Common myeloid progenitor, CD34-positive (primary cell): ENCODE results near the gene DHDH.

Experiments used
- CTCF ChIA-PET: fragments of 350-600 bp; sonication (Branson Sonifier 250); formaldehyde crosslinking; loops from one replicate; lab custom pipeline; 2021; ENCODE audit warnings: antibody characterized with exemption; lab: Charles Lee
- POLR2A ChIA-PET: fragments of 350-600 bp; sonication (Branson Sonifier 250); formaldehyde crosslinking; loops from one replicate; lab custom pipeline; 2021; ENCODE audit warnings: antibody characterized with exemption; lab: Charles Lee
- DNase-seq, 3 donors: peaks; one replicate each; pipeline versions ENCODE4 v3.0.0 to v3.0.0-alpha.2; 2013
- H3K27ac ChIP-seq, 2 experiments: 1 replicate in 1 of 2; 2 replicates in 1 of 2; pipeline ENCODE4 v1.7.0; 2013; ENCODE audit warnings: inconsistent platforms in 2 of 2, low read length in 2 of 2, mild to moderate bottlenecking in 2 of 2, low read depth in 1 of 2, moderate library complexity in 1 of 2; ENCODE audit not compliant: severe bottlenecking in 2 of 2, insufficient read depth in 1 of 2, poor library complexity in 1 of 2
- H3K27me3 ChIP-seq, 5 experiments: replicated peaks in 2 of 5; 1 replicate in 3 of 5; 2 replicates in 2 of 5; pipeline versions ENCODE4 v1.6.1 to v1.7.0; 2013; ENCODE audit warnings: low read length in 4 of 5, mild to moderate bottlenecking in 2 of 5, moderate library complexity in 2 of 5, inconsistent platforms in 1 of 5; ENCODE audit not compliant: insufficient read depth in 5 of 5, control insufficient read depth in 4 of 5
- H3K36me3 ChIP-seq, 4 experiments: 1 replicate in 2 of 4; 2 replicates in 2 of 4; pipeline versions ENCODE4 v1.6.1 to v1.7.0; 2013; ENCODE audit warnings: low read length in 3 of 4, control low read depth in 1 of 4, mild to moderate bottlenecking in 1 of 4; ENCODE audit not compliant: control insufficient read depth in 4 of 4, insufficient read depth in 4 of 4
- H3K4me1 ChIP-seq, 4 experiments: 1 replicate in 3 of 4; 2 replicates in 1 of 4; pipeline versions ENCODE4 v1.6.1 to v1.7.1; 2013; ENCODE audit warnings: low read length in 3 of 4, mild to moderate bottlenecking in 3 of 4, control low read depth in 1 of 4, inconsistent platforms in 1 of 4, moderate library complexity in 1 of 4; ENCODE audit not compliant: control insufficient read depth in 4 of 4, insufficient read depth in 4 of 4; ENCODE audit errors: control extremely low read depth in 1 of 4
- H3K4me3 ChIP-seq, 7 experiments: 1 replicate in 4 of 7; 2 replicates in 3 of 7; pipeline versions ENCODE4 v1.5.1 to v1.7.0; 2013; ENCODE audit warnings: mild to moderate bottlenecking in 7 of 7, low read length in 6 of 7, moderate library complexity in 6 of 7, inconsistent platforms in 2 of 7, low read depth in 2 of 7, control low read depth in 1 of 7; ENCODE audit not compliant: insufficient read depth in 4 of 7, control insufficient read depth in 1 of 7; ENCODE audit errors: extremely low read depth in 1 of 7
- H3K9me3 ChIP-seq, 5 experiments: 1 replicate in 4 of 5; 2 replicates in 1 of 5; pipeline versions ENCODE4 v1.6.1 to v1.7.1; 2013; ENCODE audit warnings: low read length in 4 of 5, mild to moderate bottlenecking in 2 of 5, inconsistent platforms in 1 of 5, low read depth in 1 of 5, moderate library complexity in 1 of 5; ENCODE audit not compliant: control insufficient read depth in 4 of 5, insufficient read depth in 2 of 5; ENCODE audit errors: control extremely low read depth in 1 of 5
- WGBS: methylation state at CpG from one replicate; pipeline ENCODE4 v1.1.5; 2013; ENCODE audit not compliant: insufficient coverage; 5-methylcytosine and 5-hydroxymethylcytosine counted together

Gene DHDH

DNA sequence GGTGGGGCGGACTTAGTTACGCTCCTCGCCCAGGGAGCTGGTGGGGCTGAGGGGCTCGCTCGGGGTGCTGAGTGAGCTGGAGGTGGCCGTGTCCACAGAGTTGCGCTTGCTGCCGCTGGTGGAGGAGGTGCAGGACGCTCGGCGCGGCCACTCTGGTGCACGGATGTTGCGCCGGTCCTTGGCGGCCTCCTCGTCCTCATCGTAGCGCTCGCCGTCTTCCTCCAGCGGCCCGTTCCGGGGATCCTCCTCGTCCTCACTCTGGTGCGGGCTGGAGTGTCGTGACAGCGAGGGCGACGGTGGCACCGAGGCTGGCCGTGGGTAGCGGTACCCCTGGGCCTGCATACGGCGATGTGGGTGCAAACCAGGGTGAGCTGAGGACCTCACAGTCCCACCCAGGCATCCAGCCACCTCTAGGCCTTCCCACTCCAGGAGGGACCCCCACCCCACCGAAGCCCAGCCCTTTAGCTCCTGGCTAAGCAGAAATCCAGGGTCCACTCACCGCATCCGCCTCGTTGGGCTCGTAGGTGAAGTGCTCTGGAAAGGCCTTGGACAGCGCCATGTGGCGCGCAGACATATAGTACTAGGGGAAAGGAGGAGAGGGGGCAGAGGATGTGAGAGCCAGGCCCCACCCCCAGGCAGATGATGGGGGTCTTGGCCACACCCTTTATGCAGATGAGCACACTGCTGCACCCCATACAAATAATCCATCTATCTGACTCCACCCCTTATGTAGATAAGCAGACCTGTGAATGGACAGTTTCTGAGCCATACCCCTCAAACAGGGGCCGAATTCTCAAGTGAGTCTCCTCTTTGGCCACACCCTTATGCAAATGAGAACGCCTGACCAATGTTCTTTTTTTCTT lies 36.0 kb downstream of the DHDH start:
- H3K4me3 ChIP-seq = no peak overlapping the region
- no peak overlapping the region for H3K27ac ChIP-seq
- POLR2A ChIA-PET = no interaction called here
- CTCF ChIA-PET = interaction anchor here (0.6 to 3.0 kb wide), 16 partner anchors 7 to 182 kb away, joined by 3 to 17 read pairs (median 4); partner anchors contain the start of genes DHDH, GYS1, HSD17B14 and RUVBL2
- peak; percentile 52 to 71 (median 66) for DNase-seq
- peaks cover 6 to 28% (median 23%) of the 10 kb centered on the region in 4 experiments for H3K4me1 ChIP-seq
- peaks cover 14 to 58% (median 44%) of the 10 kb centered on the region in 4 experiments for H3K36me3 ChIP-seq
- no peaks in the 10 kb centered on the region for H3K9me3 ChIP-seq
- no peaks in the 10 kb centered on the region for H3K27me3 ChIP-seq
- WGBS = 96% methylated on average over 41 of the region's 45 CpGs

DNA sequence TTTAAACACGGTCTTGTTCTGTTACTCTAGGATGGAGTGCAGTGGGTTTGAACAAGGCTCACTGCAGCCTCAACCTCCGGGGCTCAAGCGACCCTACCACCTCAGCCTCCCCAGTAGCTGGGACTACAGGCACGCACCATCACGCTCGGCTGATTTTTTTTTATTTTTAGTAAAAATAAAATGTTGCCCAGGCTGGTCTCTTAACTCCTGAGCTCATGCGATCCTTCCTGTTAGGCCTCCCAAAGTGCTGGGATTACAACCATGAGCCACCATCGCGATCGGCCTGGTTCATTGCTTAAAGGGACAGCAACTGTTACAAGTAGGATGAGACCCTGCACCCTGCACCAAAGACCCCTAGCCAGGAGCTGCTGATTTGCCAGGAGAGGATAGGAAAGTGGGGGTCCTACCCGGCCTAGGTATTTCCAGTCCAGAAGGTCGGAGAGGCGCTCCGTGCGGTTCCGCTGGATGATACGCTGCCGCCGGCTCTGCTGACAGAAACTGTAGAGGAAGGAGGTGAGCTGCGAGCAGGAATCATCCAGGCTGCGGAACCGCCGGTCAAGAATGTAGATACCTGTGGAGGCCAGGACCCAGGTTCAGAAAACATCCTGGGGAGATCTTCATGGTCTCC lies 36.8 kb downstream of the DHDH start:
- 95% methylated on average over 17 of the region's 23 CpGs for WGBS
- no peaks in the 10 kb centered on the region for H3K27me3 ChIP-seq
- peaks cover 14 to 60% (median 45%) of the 10 kb centered on the region in 4 experiments for H3K36me3 ChIP-seq
- H3K4me1 ChIP-seq = peaks cover 6 to 24% (median 20%) of the 10 kb centered on the region in 4 experiments
- CTCF ChIA-PET = interaction anchor here (0.6 to 3.0 kb wide), 25 partner anchors 8 to 182 kb away, joined by 3 to 17 read pairs (median 4); partner anchors contain the start of genes DHDH, GYS1, HSD17B14 and RUVBL2
- H3K4me3 ChIP-seq = no peak overlapping the region
- DNase-seq = no peak
- no peaks in the 10 kb centered on the region for H3K9me3 ChIP-seq
- POLR2A ChIA-PET = interaction anchor here (0.7 to 1.2 kb wide), 7 partner anchors 16 to 324 kb away, joined by 3 to 10 read pairs (median 4); partner anchors contain the start of gene BAX
- H3K27ac ChIP-seq = no peak overlapping the region

DNA sequence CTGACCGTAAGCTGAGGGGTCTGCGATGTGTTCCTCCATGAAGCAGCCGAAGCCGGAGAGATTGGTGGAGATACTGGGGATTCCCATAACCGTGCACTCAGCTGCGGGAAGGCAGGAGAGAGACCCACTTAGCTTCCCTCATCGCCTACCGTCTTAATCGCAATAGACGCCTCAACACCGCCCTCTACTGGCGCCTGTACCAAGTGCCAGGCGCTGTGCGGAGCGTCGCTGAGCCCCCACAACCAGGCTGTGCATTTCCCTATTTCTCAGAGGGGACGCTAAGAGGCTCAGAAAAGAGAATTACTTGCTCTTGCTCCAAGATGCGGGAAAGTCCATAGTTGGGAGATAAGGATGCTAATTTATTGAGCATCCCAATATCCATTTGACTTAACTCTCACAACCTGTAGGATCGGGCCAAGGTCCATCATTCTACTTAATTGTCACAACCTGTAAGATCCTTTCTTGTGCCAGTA lies 37.5 kb downstream of the DHDH start:
- Histone ChIP-seq H3K9me3 (no peaks in the 10 kb centered on the region), H3K27me3 (no peaks in the 10 kb centered on the region), H3K4me1 (peaks cover 5 to 24% (median 16%) of the 10 kb centered on the region in 4 experiments), H3K4me3 (no peak overlapping the region), H3K36me3 (peaks cover 14 to 57% (median 45%) of the 10 kb centered on the region in 4 experiments), H3K27ac (no peak overlapping the region)
- ChIA-PET POLR2A (interaction anchor here (0.7 to 1.2 kb wide), 7 partner anchors 16 to 324 kb away, joined by 3 to 10 read pairs (median 4); partner anchors contain the start of gene BAX), CTCF (interaction anchor here (0.7 to 3.0 kb wide), 22 partner anchors 9 to 183 kb away, joined by 3 to 17 read pairs (median 4); partner anchors contain the start of genes DHDH, GYS1 and RUVBL2)
- 18% methylated on average over 10 of the region's 19 CpGs for WGBS
- peak; percentile 87 to 94 (median 89) for DNase-seq

DNA sequence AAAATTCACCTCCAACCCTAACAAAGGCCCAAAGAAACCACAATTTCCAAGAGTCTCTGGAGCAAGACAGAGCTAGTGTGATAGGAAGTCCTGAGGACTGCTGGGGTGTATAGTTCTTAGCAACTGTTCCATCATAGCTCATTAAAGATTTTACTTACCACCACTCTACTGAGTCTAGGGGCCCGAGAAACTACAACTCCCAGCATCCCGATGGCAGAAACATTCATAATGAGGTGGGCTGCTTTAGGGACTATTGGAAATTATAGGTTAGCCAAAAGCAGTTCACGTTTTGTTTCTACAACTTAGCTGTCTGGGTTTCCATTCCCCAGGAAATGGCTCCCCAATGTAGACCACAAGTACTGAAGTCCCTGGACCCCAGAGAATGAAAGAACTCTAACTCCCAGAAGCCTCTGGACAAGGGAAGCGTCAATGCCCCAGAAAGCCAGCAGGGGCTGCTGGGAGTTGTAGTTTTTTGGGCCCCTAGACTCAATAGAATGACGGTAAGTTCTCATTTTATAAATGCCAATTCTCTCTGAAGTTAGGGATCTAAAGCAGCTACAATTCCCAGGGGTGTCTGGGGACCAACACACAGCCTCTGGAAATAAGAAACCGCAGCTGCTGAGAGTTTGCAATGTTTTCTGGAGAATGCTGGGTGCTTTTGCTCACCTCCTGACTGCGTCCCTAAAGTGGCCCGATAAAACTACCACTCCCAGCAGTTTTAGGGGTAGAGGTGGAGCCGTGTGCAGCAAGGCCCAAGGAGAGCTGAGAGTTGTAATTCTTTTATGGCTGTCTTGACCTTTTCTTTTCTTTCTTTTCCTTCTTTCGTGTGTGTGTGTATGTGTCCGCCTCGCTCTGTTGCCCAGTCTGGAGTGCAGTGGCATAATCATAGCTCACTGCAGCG lies 42.7 kb downstream of the DHDH start:
- H3K27me3 ChIP-seq = no peaks in the 10 kb centered on the region
- WGBS = 94% methylated on average over 9 of the region's 13 CpGs
- no peaks in the 10 kb centered on the region for H3K9me3 ChIP-seq
- no peak overlapping the region for H3K4me3 ChIP-seq
- H3K4me1 ChIP-seq = no peaks in the 10 kb centered on the region
- DNase-seq = peak; percentile 57 to 87 (median 82)
- H3K36me3 ChIP-seq = peaks cover 0 to 33% (median 22%) of the 10 kb centered on the region in 4 experiments
- H3K27ac ChIP-seq = no peak overlapping the region
- POLR2A ChIA-PET = interaction anchor here (0.7 kb wide), 1 partner anchor 17 kb away, joined by 4 read pairs; the partner anchor contains the start of gene GYS1
- CTCF ChIA-PET = interaction anchor here (0.6 to 3.4 kb wide), 5 partner anchors 9 to 134 kb away, joined by 3 to 19 read pairs (median 5); partner anchors contain the start of genes GYS1 and RUVBL2

DNA sequence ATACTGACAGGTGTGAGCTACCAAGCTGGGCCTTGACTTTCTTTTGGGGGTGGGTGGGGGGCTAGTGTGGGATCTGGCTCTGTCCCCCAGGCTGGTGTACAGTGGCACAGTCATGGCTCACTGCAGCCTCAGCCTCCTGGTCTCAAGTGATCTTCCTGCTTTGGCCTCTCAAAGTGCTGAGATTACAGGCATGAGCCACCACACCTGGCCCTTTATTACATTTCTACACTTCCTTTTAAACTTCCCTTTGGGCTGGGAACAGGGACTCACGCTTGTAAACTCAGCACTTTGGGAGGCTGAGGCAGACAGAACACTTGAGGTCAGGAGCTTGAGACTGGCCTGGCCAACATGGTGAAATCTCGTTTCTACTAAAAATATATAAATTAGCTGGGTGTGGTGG lies 43.6 kb downstream of the DHDH start:
- ChIA-PET POLR2A (no interaction called here), CTCF (interaction anchor here (0.5 to 3.4 kb wide), 7 partner anchors 9 to 248 kb away, joined by 3 to 19 read pairs (median 3); partner anchors contain the start of genes GYS1 and RUVBL2)
- peaks cover 0 to 40% (median 28%) of the 10 kb centered on the region in 4 experiments for H3K36me3 ChIP-seq
- no peaks in the 10 kb centered on the region for H3K27me3 ChIP-seq
- DNase-seq = no peak
- WGBS = 83% methylated on average over 1 of the region's 2 CpGs
- no peak overlapping the region for H3K4me3 ChIP-seq
- H3K9me3 ChIP-seq = no peaks in the 10 kb centered on the region
- H3K27ac ChIP-seq = no peak overlapping the region
- H3K4me1 ChIP-seq = no peaks in the 10 kb centered on the region

DNA sequence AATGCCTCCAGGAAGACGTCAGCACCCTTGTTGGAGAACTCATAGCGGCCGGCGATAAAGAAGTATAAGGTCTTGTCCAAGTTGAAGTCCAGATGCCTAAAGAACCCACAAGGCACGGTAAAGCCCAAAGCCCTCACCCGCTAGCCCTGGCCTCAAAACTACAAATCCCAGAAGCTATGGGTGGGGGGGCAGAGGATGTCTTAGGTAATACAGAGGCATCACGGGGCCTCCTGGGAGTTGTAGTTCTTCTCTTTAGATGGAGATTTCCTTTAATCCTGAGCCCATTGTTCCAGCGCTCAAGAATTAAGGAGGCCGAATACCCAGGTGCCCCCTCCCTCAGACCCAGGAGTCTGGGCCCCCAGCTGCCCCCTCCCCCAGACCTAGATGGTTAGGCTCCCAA lies 48.8 kb downstream of the DHDH start:
- H3K9me3 ChIP-seq = no peaks in the 10 kb centered on the region
- H3K27ac ChIP-seq = no peak overlapping the region
- H3K36me3 ChIP-seq = peaks cover 5 to 59% (median 38%) of the 10 kb centered on the region in 4 experiments
- DNase-seq = peak in 1 of 3 donors; percentile 34
- H3K4me3 ChIP-seq = no peak overlapping the region
- H3K4me1 ChIP-seq = peaks cover 0 to 3% (median 0%) of the 10 kb centered on the region in 4 experiments
- 97% methylated on average over 5 of the region's 9 CpGs for WGBS
- no peaks in the 10 kb centered on the region for H3K27me3 ChIP-seq
- POLR2A ChIA-PET = no interaction called here
- CTCF ChIA-PET = interaction anchor here (1.1 to 3.9 kb wide), 3 partner anchors 10 to 37 kb away, joined by 3 to 21 read pairs (median 4); partner anchors contain the start of genes GYS1 and RUVBL2
